HCT116 (cell line): Measurements from ENCODE around the gene DNAJC1. TPM values are rescaled to one million over a fixed set of nuclear protein-coding genes. Genes with fewer than 3 reads are reported as not detected.

Experiments used
- ATAC-seq: fragments of 200-7000 bp; cut with Tn5 transposase; 2 replicates; pipeline ENCODE4 v1.9.1; 2020; ENCODE audit warnings: mild to moderate bottlenecking, moderate library complexity
- BruUV-seq: library from RNA; stranded (reverse); fragments of 400-500 nt; replicated peaks from 2 replicates; lab custom pipeline; 2021; lab: Mats Ljungman, UMichigan
- CTCF ChIA-PET: fragments of 300-600 bp; sonication (Branson Sonifier 250); formaldehyde crosslinking; loops from one replicate; lab custom pipeline; 2021; ENCODE audit warnings: antibody characterized with exemption; lab: Charles Lee
- POLR2A ChIA-PET: fragments of 300-600, 350-600 bp; sonication (Branson Sonifier 250); formaldehyde crosslinking; loops from one replicate; lab custom pipeline; 2021; ENCODE audit warnings: antibody characterized with exemption; lab: Charles Lee
- RAD21 ChIA-PET, 2 experiments: fragments of 300-600 bp; sonication (Branson Sonifier 250); formaldehyde crosslinking; loops; one replicate each; lab custom pipeline; 2023; ENCODE audit warnings: low total read pairs in 2 of 2; ENCODE audit not compliant: uncharacterized antibody in 2 of 2, unreplicated experiment in 2 of 2, low non-redundant PET in 1 of 2; lab: Charles Lee
- DNase-seq: peaks from one replicate; pipeline ENCODE4 v3.0.0-alpha.2; 2010; ENCODE audit warnings: low read depth, low spot score
- H2AFZ ChIP-seq: fragments of 200-600 bp; shearing (Covaris generic), sonication (generic); 2 replicates; pipeline ENCODE4 v1.6.1; 2017; ENCODE audit warnings: low read depth, mixed run types, mixed read lengths, antibody characterized with exemption, low read length; ENCODE audit not compliant: poor library complexity, severe bottlenecking
- H3K27ac ChIP-seq: 2 replicates; pipeline ENCODE4 v1.5.1; 2012; ENCODE audit warnings: low read depth, low read length
- H3K27me3 ChIP-seq: fragments of 200-600 bp; sonication (generic); 2 replicates; pipeline ENCODE4 v1.6.1; 2016; ENCODE audit warnings: mixed run types, low read length, mixed read lengths; ENCODE audit not compliant: insufficient read depth
- H3K36me3 ChIP-seq, 2 experiments: fragments of 200-500 bp in 1 of 2; fragments of 200-600 bp in 1 of 2; sonication (Bioruptor generic) in 1 of 2; sonication (generic) in 1 of 2; 2 replicates each; pipeline versions ENCODE4 v1.5.1 to v1.6.1; 2014 to 2016; ENCODE audit warnings: low read length in 2 of 2, inconsistent platforms in 1 of 2, mixed read lengths in 1 of 2, mixed run types in 1 of 2; ENCODE audit not compliant: insufficient read depth in 2 of 2, control insufficient read depth in 1 of 2
- H3K4me1 ChIP-seq, 2 experiments: fragments of 200-600 bp in 1 of 2; sonication (generic) in 1 of 2; 2 replicates each; pipeline versions ENCODE4 v1.5.1 to v1.6.1; 2012 to 2017; ENCODE audit warnings: low read length in 2 of 2, inconsistent platforms in 1 of 2, mild to moderate bottlenecking in 1 of 2, mixed read lengths in 1 of 2, mixed run types in 1 of 2, moderate library complexity in 1 of 2; ENCODE audit not compliant: insufficient read depth in 2 of 2, control insufficient read depth in 1 of 2
- H3K4me2 ChIP-seq: fragments of 200-600 bp; sonication (generic); 2 replicates; pipeline ENCODE4 v1.6.1; 2017; ENCODE audit warnings: mixed run types, low read length, mixed read lengths
- H3K4me3 ChIP-seq, 2 experiments: fragments of 200-600 bp in 1 of 2; sonication (generic) in 1 of 2; replicated peaks in 1 of 2; 2 replicates each; pipeline ENCODE4 v1.5.1; 2011 to 2016; ENCODE audit warnings: low read length in 2 of 2, control low read depth in 1 of 2, low read depth in 1 of 2, mild to moderate bottlenecking in 1 of 2, mixed read lengths in 1 of 2, mixed run types in 1 of 2
- H3K79me2 ChIP-seq: fragments of 200-600 bp; sonication (generic); 2 replicates; pipeline ENCODE4 v1.6.1; 2017; ENCODE audit warnings: mild to moderate bottlenecking, mixed run types, low read length, moderate library complexity, mixed read lengths; ENCODE audit not compliant: insufficient read depth
- H3K9ac ChIP-seq: fragments of 200-600 bp; sonication (generic); 2 replicates; pipeline ENCODE4 v1.6.1; 2016; ENCODE audit warnings: low read length, mixed read lengths
- H3K9me2 ChIP-seq: fragments of 200-600 bp; sonication (generic), shearing (Covaris generic); 2 replicates; pipeline ENCODE4 v1.6.1; 2017; ENCODE audit warnings: mixed run types, mild to moderate bottlenecking, moderate library complexity; ENCODE audit not compliant: insufficient read depth
- H3K9me3 ChIP-seq, 2 experiments: fragments of 200-500 bp in 1 of 2; fragments of 200-600 bp in 1 of 2; sonication (Bioruptor generic) in 1 of 2; sonication (generic) in 1 of 2; 2 replicates each; pipeline ENCODE4 v1.6.1; 2014 to 2017; ENCODE audit warnings: low read length in 2 of 2, mixed read lengths in 2 of 2, inconsistent platforms in 1 of 2, low read depth in 1 of 2, mild to moderate bottlenecking in 1 of 2, mixed run types in 1 of 2, moderate library complexity in 1 of 2; ENCODE audit not compliant: control insufficient read depth in 1 of 2, insufficient read depth in 1 of 2
- H4K20me1 ChIP-seq: fragments of 200-600 bp; sonication (generic), shearing (Covaris generic); 2 replicates; pipeline ENCODE4 v1.6.1; 2017; ENCODE audit warnings: mixed run types, mild to moderate bottlenecking, moderate library complexity; ENCODE audit not compliant: insufficient read depth
- ATF3 ChIP-seq: IDR thresholded peaks from 2 replicates; pipeline ENCODE4 v1.6.1; 2012
- CEBPB ChIP-seq: IDR thresholded peaks from 2 replicates; pipeline ENCODE4 v1.6.1; 2012; ENCODE audit warnings: low read depth
- CTCF ChIP-seq, 3 experiments: fragments of 200-600 bp in 1 of 3; sonication (generic) in 1 of 3; IDR thresholded peaks in 2 of 3; conservative IDR thresholded peaks in 1 of 3; 2 replicates each; pipeline ENCODE4 v1.5.1; 2012 to 2017; ENCODE audit warnings: low read depth in 2 of 3, low read length in 2 of 3, antibody characterized with exemption in 1 of 3, borderline replicate concordance in 1 of 3, control low read depth in 1 of 3, mild to moderate bottlenecking in 1 of 3, mixed read lengths in 1 of 3, mixed run types in 1 of 3, moderate library complexity in 1 of 3; ENCODE audit not compliant: insufficient read depth in 1 of 3
- EGR1 ChIP-seq: IDR thresholded peaks from 2 replicates; pipeline ENCODE4 v1.6.1; 2012; ENCODE audit warnings: low read depth
- ELF1 ChIP-seq: IDR thresholded peaks from 2 replicates; pipeline ENCODE4 v1.6.1; 2012; ENCODE audit warnings: low read depth, borderline replicate concordance
- EZH2 ChIP-seq: fragments of 200-600 bp; sonication (generic); IDR thresholded peaks from 2 replicates; pipeline ENCODE4 v1.6.1; 2017; ENCODE audit warnings: antibody characterized with exemption, mixed run types
- EZH2phosphoT487 ChIP-seq: fragments of 200-600 bp; IDR thresholded peaks from 2 replicates; pipeline ENCODE4 v1.6.1; 2018; ENCODE audit warnings: antibody characterized with exemption, borderline replicate concordance
- FOSL1 ChIP-seq: IDR thresholded peaks from 2 replicates; pipeline ENCODE4 v1.6.1; 2012; ENCODE audit warnings: low read depth
- JUND ChIP-seq: IDR thresholded peaks from 2 replicates; pipeline ENCODE4 v1.6.1; 2012
- MAX ChIP-seq: IDR thresholded peaks from 2 replicates; pipeline ENCODE4 v1.6.1; 2012
- POLR2A ChIP-seq: IDR thresholded peaks from 2 replicates; pipeline ENCODE4 v1.7.0; 2011; ENCODE audit warnings: borderline replicate concordance; ENCODE audit not compliant: insufficient read depth, insufficient read length; ENCODE audit errors: extremely low read depth
- POLR2AphosphoS5 ChIP-seq: IDR thresholded peaks from 2 replicates; pipeline ENCODE4 v1.6.1; 2011; ENCODE audit warnings: mild to moderate bottlenecking, low read depth, low read length, moderate library complexity
- RAD21 ChIP-seq: IDR thresholded peaks from 2 replicates; pipeline ENCODE4 v1.6.1; 2012; ENCODE audit warnings: low read depth, mild to moderate bottlenecking
- REST ChIP-seq: IDR thresholded peaks from 2 replicates; pipeline ENCODE4 v1.6.1; 2012; ENCODE audit warnings: low read depth
- SIN3A ChIP-seq: IDR thresholded peaks from 2 replicates; pipeline ENCODE4 v1.6.1; 2012; ENCODE audit warnings: low read depth
- SP1 ChIP-seq: IDR thresholded peaks from 2 replicates; pipeline ENCODE4 v1.6.1; 2012; ENCODE audit warnings: low read depth
- TCF7L2 ChIP-seq: IDR thresholded peaks from 2 replicates; pipeline ENCODE4 v1.7.0; 2011; ENCODE audit warnings: borderline replicate concordance, inconsistent platforms; ENCODE audit not compliant: insufficient read depth, insufficient read length; ENCODE audit errors: extremely low read depth
- YY1 ChIP-seq: IDR thresholded peaks from 2 replicates; pipeline ENCODE4 v1.6.1; 2011; ENCODE audit warnings: low read length, low read depth, moderate library complexity, mild to moderate bottlenecking; ENCODE audit not compliant: insufficient replicate concordance; ENCODE audit errors: extremely low read depth
- intact Hi-C: fragments of 100-400 bp; cut with micrococcal nuclease; formaldehyde crosslinking; loops from 2 replicates; pipeline ENCODE4 v1.10.0; 2022
- total RNA-seq: library from RNA; stranded (reverse); gene quantifications from one replicate; pipeline ENCODE4 v1.2.1, GENCODE V29; 2021; ENCODE audit not compliant: unreplicated experiment

DNAJC1 gene
- total RNA-seq, 1 experiment from 2014 or later = 17.9 TPM

- ChIA-PET RAD21 (no interaction called here), POLR2A (no interaction called here), CTCF (no interaction called here)
- Histone ChIP-seq H4K20me1 (no peaks in the 10 kb centered on the region), H2AFZ (no peak overlapping the region), H3K4me2 (peak overlapping the region; percentile 4; the same call in 1 of the 2 replicates), H3K9ac (no peak overlapping the region), H3K4me3 (no peak overlapping the region), H3K27ac (no peak overlapping the region), H3K79me2 (peaks cover 4% of the 10 kb centered on the region; the same call in 1 of the 2 replicates), H3K9me2 (no peaks in the 10 kb centered on the region), H3K4me1 (peaks cover 2 to 12% of the 10 kb centered on the region in 2 experiments; a peak in 3 of 4 replicates), H3K36me3 (no peaks in the 10 kb centered on the region), H3K9me3 (no peaks in the 10 kb centered on the region), H3K27me3 (no peaks in the 10 kb centered on the region)
- TSS peak; percentile 18 for BruUV-seq
- TF ChIP-seq EZH2 = no peak
- no peak for TF ChIP-seq ATF3
- no peak for TF ChIP-seq REST
- no peak for TF ChIP-seq JUND
- no peak for TF ChIP-seq POLR2A
- TF ChIP-seq RAD21 = no peak
- TF ChIP-seq EGR1 = no peak
- TF ChIP-seq POLR2AphosphoS5 = no peak
- TF ChIP-seq YY1 = no peak
- TF ChIP-seq ELF1 = no peak
- TF ChIP-seq MAX = no peak
- no peak for TF ChIP-seq CTCF (IDR thresholded peaks at IDR 0.05 in 2 of 3, conservative IDR thresholded peaks at IDR 0.05 in 1 of 3; ENCODE audit: borderline replicate concordance in 1 of 3, insufficient read depth in 1 of 3, low read depth in 2 of 3, low read length in 2 of 3)
- TF ChIP-seq SP1 = no peak
- TF ChIP-seq CEBPB = no peak
- TF ChIP-seq TCF7L2 = no peak
- TF ChIP-seq FOSL1 = no peak
- TF ChIP-seq EZH2phosphoT487 = no peak
- TF ChIP-seq SIN3A = no peak
- ATAC-seq (no peak), DNase-seq (no peak)
- intact Hi-C loops = no loop called here
These were observed 75.7 kb downstream of the DNAJC1 start for GRCh38 chr10:21927631-21928353.
